ENCODE measurements around the gene NELFA. TPM values are rescaled to one million over a fixed set of nuclear protein-coding genes. Genes with fewer than 3 reads are reported as not detected.

The NELFA gene
- total and polyA plus RNA-seq, 2 of the 13 experiments (the other 11 are each of a cell fraction or from before 2014, with no cell fraction given): 13.3 to 18.5 TPM

- ChIA-PET POLR2A (no interaction called here), CTCF (ENCODE audit: low intra/inter-chr PET ratio, low total read pairs) (no interaction called here)
- no peak for TF ChIP-seq NR2F1 (CRISPR knock-in tag; IDR thresholded peaks at IDR 0.05)
- TF ChIP-seq ZNF264 (CRISPR knock-in tag; IDR thresholded peaks at IDR 0.05): no peak
- TF ChIP-seq SKIL (CRISPR knock-in tag; IDR thresholded peaks at IDR 0.05; ENCODE audit: borderline replicate concordance): no peak
- no peak for TF ChIP-seq RXRB (CRISPR knock-in tag; IDR thresholded peaks at IDR 0.05; ENCODE audit: borderline replicate concordance)
- TF ChIP-seq ZFP36L1 (CRISPR knock-in tag; IDR thresholded peaks at IDR 0.05): no peak
- TF ChIP-seq ZFP90 (CRISPR knock-in tag; IDR thresholded peaks at IDR 0.05; ENCODE audit: borderline replicate concordance): no peak
- no peak for TF ChIP-seq TSC22D2 (CRISPR knock-in tag; IDR thresholded peaks at IDR 0.05; ENCODE audit: borderline replicate concordance)
- TF ChIP-seq SMAD9 (CRISPR knock-in tag; IDR thresholded peaks at IDR 0.05): no peak
- TF ChIP-seq TBX2 (CRISPR knock-in tag; IDR thresholded peaks at IDR 0.05; ENCODE audit: borderline replicate concordance): no peak
- no peak for TF ChIP-seq MXD4 (CRISPR knock-in tag; IDR thresholded peaks at IDR 0.05)
- no peak for TF ChIP-seq EZH2 (conservative IDR thresholded peaks at IDR 0.05; ENCODE audit: low read depth, low read length)
- no peak for TF ChIP-seq ZMAT3 (CRISPR knock-in tag; conservative IDR thresholded peaks at IDR 0.05)
- TF ChIP-seq GMEB1 (CRISPR knock-in tag; IDR thresholded peaks at IDR 0.05; ENCODE audit: borderline replicate concordance): no peak
- no peak for TF ChIP-seq TMF1 (CRISPR knock-in tag; IDR thresholded peaks at IDR 0.05; ENCODE audit: low read depth)
- no peak for TF ChIP-seq ZNF431 (CRISPR knock-in tag; IDR thresholded peaks at IDR 0.05; ENCODE audit: borderline replicate concordance, low read depth)
- no peak for TF ChIP-seq HOXA7 (CRISPR knock-in tag; IDR thresholded peaks at IDR 0.05)
- TF ChIP-seq GATAD1 (CRISPR knock-in tag; IDR thresholded peaks at IDR 0.05): no peak
- TF ChIP-seq POLR2A (IDR thresholded peaks at IDR 0.05; ENCODE audit: insufficient read depth in 1 of 2, low read depth in 2 of 2, low read length in 2 of 2): no peak
- peaks cover 18% of the 10 kb centered on the region; the same call in 1 of the 2 replicates for H3K4me1 ChIP-seq (ENCODE audit: insufficient read depth, low read length)
- H3K9me3 ChIP-seq (ENCODE audit: low read length): no peaks in the 10 kb centered on the region
- over 99% methylated on average over 7 of the region's 7 CpGs for WGBS (ENCODE audit: low lambda C conversion rate)
- intact Hi-C loops (cut with micrococcal nuclease; ENCODE audit: unreplicated experiment) (no loop called here), in situ Hi-C loops (cut with HindIII; ENCODE audit: extremely low pct_ligation_motif_present, low pct_unique_long_range_greater_than_20kb) (no loop called here)
- no peak overlapping the region for H3K4me2 ChIP-seq (ENCODE audit: low read depth, low read length)
- FAIRE-seq: no peak
- H2AFZ ChIP-seq (ENCODE audit: low read length): no peak overlapping the region
- H3K9ac ChIP-seq (ENCODE audit: insufficient read depth, low read depth, low read length): no peak overlapping the region
- H4K20me1 ChIP-seq (ENCODE audit: insufficient read depth, low read length): no peaks in the 10 kb centered on the region
- no peaks in the 10 kb centered on the region for H3K79me2 ChIP-seq (ENCODE audit: insufficient read depth, low read length)
- H3K4me3 ChIP-seq (replicated peaks in 1 of 3; ENCODE audit: insufficient read depth in 1 of 3, low read depth in 2 of 3, low read length in 3 of 3): no peak overlapping the region
- BruUV-seq (replicated peaks): no TSS peak
- no peak for ATAC-seq
- H3K27ac ChIP-seq (ENCODE audit: extremely low read length, insufficient read depth, low read length): no peak overlapping the region
- no peaks in the 10 kb centered on the region; a peak in 1 of 5 replicates for H3K27me3 ChIP-seq (ENCODE audit: control insufficient read depth in 1 of 2, insufficient read depth in 2 of 2, low read length in 2 of 2)
- peaks cover 45 to 94% of the 10 kb centered on the region in 2 experiments for H3K36me3 ChIP-seq (replicated peaks in 1 of 2; ENCODE audit: control insufficient read depth in 1 of 2, insufficient read depth in 2 of 2, low read length in 2 of 2)
- DNase-seq (ENCODE audit: low spot score): no peak
Measured at GRCh38 chr4:1960170-1960825, 48.5 kb downstream of the NELFA start.
